ENCODE results near the gene RNF11. TPM values are rescaled to one million over a fixed set of nuclear protein-coding genes. Genes with fewer than 3 reads are reported as not detected.

RNF11 gene
- polyA plus RNA-seq, 1 donor = 110 TPM

GRCh38 chr1:51266181-51266580, 30.1 kb downstream of the RNF11 start:
- no peak for DNase-seq

GRCh38 chr1:51266791-51267190, 30.7 kb downstream of the RNF11 start:
- no peak for DNase-seq

GRCh38 chr1:51268634-51269033, 32.6 kb downstream of the RNF11 start:
- DNase-seq = no peak

GRCh38 chr1:51270751-51271150, 34.7 kb downstream of the RNF11 start:
- DNase-seq = no peak

GRCh38 chr1:51272916-51273315, 36.8 kb downstream of the RNF11 start:
- no peak for DNase-seq

GRCh38 chr1:51274676-51275075, 38.6 kb downstream of the RNF11 start:
- DNase-seq = no peak

GRCh38 chr1:51276286-51276685, 40.2 kb downstream of the RNF11 start:
- DNase-seq = no peak

GRCh38 chr1:51280321-51280978, 44.4 kb downstream of the RNF11 start:
- no peak for DNase-seq

GRCh38 chr1:51281807-51282206, 45.7 kb downstream of the RNF11 start:
- DNase-seq = no peak

- no peak for DNase-seq
Observed at GRCh38 chr1:51282605-51283004, 46.5 kb downstream of the RNF11 start.

GRCh38 chr1:51283979-51284378, 47.9 kb downstream of the RNF11 start:
- DNase-seq = no peak

- no peak for DNase-seq
Observed at GRCh38 chr1:51284487-51284954, 48.4 kb downstream of the RNF11 start.

- DNase-seq = no peak
Observed at GRCh38 chr1:51285055-51285454, 49.0 kb downstream of the RNF11 start.

GRCh38 chr1:51287966-51288365, 51.9 kb downstream of the RNF11 start:
- DNase-seq = no peak

- DNase-seq = no peak
Observed at GRCh38 chr1:51288578-51288977, 52.5 kb downstream of the RNF11 start.

GRCh38 chr1:51289676-51290488, 53.8 kb downstream of the RNF11 start:
- DNase-seq = no peak

GRCh38 chr1:51290489-51290847, 54.4 kb downstream of the RNF11 start:
- DNase-seq = no peak

- no peak for DNase-seq
Observed at GRCh38 chr1:51293898-51294515, 57.9 kb downstream of the RNF11 start.

- no peak for DNase-seq
Observed at GRCh38 chr1:51294566-51295184, 58.6 kb downstream of the RNF11 start.

GRCh38 chr1:51295926-51296325, 59.9 kb downstream of the RNF11 start:
- DNase-seq = no peak

- peak; percentile 82 for DNase-seq
Observed at GRCh38 chr1:51296383-51297357, 60.6 kb downstream of the RNF11 start.
